ENCODE results near the gene HTT. TPM values are rescaled to one million over a fixed set of nuclear protein-coding genes. Genes with fewer than 3 reads are reported as not detected.

The HTT gene
- polyA plus RNA-seq, 1 donor from 2014 or later: 11.5 TPM

- no peak for TF ChIP-seq EZH2 (IDR thresholded peaks at IDR 0.05; ENCODE audit: borderline replicate concordance, insufficient read depth, low read length, poor library complexity, severe bottlenecking)
- TF ChIP-seq, protein P1, sequence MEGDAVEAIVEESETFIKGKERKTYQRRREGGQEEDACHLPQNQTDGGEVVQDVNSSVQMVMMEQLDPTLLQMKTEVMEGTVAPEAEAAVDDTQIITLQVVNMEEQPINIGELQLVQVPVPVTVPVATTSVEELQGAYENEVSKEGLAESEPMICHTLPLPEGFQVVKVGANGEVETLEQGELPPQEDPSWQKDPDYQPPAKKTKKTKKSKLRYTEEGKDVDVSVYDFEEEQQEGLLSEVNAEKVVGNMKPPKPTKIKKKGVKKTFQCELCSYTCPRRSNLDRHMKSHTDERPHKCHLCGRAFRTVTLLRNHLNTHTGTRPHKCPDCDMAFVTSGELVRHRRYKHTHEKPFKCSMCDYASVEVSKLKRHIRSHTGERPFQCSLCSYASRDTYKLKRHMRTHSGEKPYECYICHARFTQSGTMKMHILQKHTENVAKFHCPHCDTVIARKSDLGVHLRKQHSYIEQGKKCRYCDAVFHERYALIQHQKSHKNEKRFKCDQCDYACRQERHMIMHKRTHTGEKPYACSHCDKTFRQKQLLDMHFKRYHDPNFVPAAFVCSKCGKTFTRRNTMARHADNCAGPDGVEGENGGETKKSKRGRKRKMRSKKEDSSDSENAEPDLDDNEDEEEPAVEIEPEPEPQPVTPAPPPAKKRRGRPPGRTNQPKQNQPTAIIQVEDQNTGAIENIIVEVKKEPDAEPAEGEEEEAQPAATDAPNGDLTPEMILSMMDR (IDR thresholded peaks at IDR 0.05; ENCODE audit: poor library complexity, severe bottlenecking): no peak
- TF ChIP-seq TAF1 (IDR thresholded peaks at IDR 0.05; ENCODE audit: low read depth): no peak
- no peak for TF ChIP-seq POLR2AphosphoS5 (IDR thresholded peaks at IDR 0.05)
- TF ChIP-seq RAD21 (conservative IDR thresholded peaks at IDR 0.05): no peak
Observed at GRCh38 chr4:3115637-3116270, 41.3 kb downstream of the HTT start.

GRCh38 chr4:3116955-3117354, 42.5 kb downstream of the HTT start:
- TF ChIP-seq MXI1 (conservative IDR thresholded peaks at IDR 0.05; ENCODE audit: poor library complexity, severe bottlenecking): no peak

More at GRCh38 chr4:3115637-3116270, 41.3 kb downstream of the HTT start:
- H3K27me3 ChIP-seq (ENCODE audit: insufficient read depth, low read depth, low read length): no peaks in the 10 kb centered on the region
- no peaks in the 10 kb centered on the region for H3K79me2 ChIP-seq (replicated peaks; ENCODE audit: insufficient read depth, low read length)
- H3K9ac ChIP-seq (ENCODE audit: low read length): no peak overlapping the region
- H3F3A ChIP-seq (ENCODE audit: insufficient read depth, low read length, poor library complexity, severe bottlenecking): no peaks in the 10 kb centered on the region
- H2AFZ ChIP-seq (ENCODE audit: low read depth, low read length): no peak overlapping the region
- no peaks in the 10 kb centered on the region for H3K9me2 ChIP-seq (ENCODE audit: insufficient read depth, low read length)
- H3K27ac ChIP-seq (ENCODE audit: low read length): no peak overlapping the region
- H3K9me3 ChIP-seq (ENCODE audit: low read length): no peaks in the 10 kb centered on the region
- H3K4me2 ChIP-seq (ENCODE audit: low read length): no peak overlapping the region
- H3K36me3 ChIP-seq (ENCODE audit: insufficient read depth, low read length): peaks cover 10% of the 10 kb centered on the region
- H3K4me3 ChIP-seq (ENCODE audit: low read length): no peak overlapping the region
- H4K20me1 ChIP-seq (ENCODE audit: insufficient read depth): no peaks in the 10 kb centered on the region

GRCh38 chr4:3118312-3118711, 43.8 kb downstream of the HTT start:
- Histone ChIP-seq H3K27me3 (ENCODE audit: insufficient read depth, low read depth, low read length) (no peaks in the 10 kb centered on the region), H3K27ac (ENCODE audit: low read length) (no peak overlapping the region), H3K36me3 (ENCODE audit: insufficient read depth, low read length) (peaks cover 9% of the 10 kb centered on the region), H3K9ac (ENCODE audit: low read length) (no peak overlapping the region), H3K9me2 (ENCODE audit: insufficient read depth, low read length) (no peaks in the 10 kb centered on the region), H2AFZ (ENCODE audit: low read depth, low read length) (no peak overlapping the region), H3K79me2 (replicated peaks; ENCODE audit: insufficient read depth, low read length) (no peaks in the 10 kb centered on the region), H3K9me3 (ENCODE audit: low read length) (no peaks in the 10 kb centered on the region), H3F3A (ENCODE audit: insufficient read depth, low read length, poor library complexity, severe bottlenecking) (no peaks in the 10 kb centered on the region), H3K4me2 (ENCODE audit: low read length) (no peak overlapping the region), H4K20me1 (ENCODE audit: insufficient read depth) (no peaks in the 10 kb centered on the region), H3K4me3 (ENCODE audit: low read length) (no peak overlapping the region)
- TF ChIP-seq POLR2AphosphoS5 (IDR thresholded peaks at IDR 0.05): no peak
- TF ChIP-seq EZH2 (IDR thresholded peaks at IDR 0.05; ENCODE audit: borderline replicate concordance, insufficient read depth, low read length, poor library complexity, severe bottlenecking): no peak
- TF ChIP-seq EP300 (conservative IDR thresholded peaks at IDR 0.05; ENCODE audit: poor library complexity, severe bottlenecking): no peak
- TF ChIP-seq REST (IDR thresholded peaks at IDR 0.05; ENCODE audit: borderline replicate concordance): no peak
- TF ChIP-seq MXI1 (conservative IDR thresholded peaks at IDR 0.05; ENCODE audit: poor library complexity, severe bottlenecking): no peak

More at GRCh38 chr4:3116955-3117354, 42.5 kb downstream of the HTT start:
- H3K27me3 ChIP-seq (ENCODE audit: insufficient read depth, low read depth, low read length): no peaks in the 10 kb centered on the region
- H3K9ac ChIP-seq (ENCODE audit: low read length): no peak overlapping the region
- no peaks in the 10 kb centered on the region for H3K9me2 ChIP-seq (ENCODE audit: insufficient read depth, low read length)
- H3K79me2 ChIP-seq (replicated peaks; ENCODE audit: insufficient read depth, low read length): no peaks in the 10 kb centered on the region
- H3K36me3 ChIP-seq (ENCODE audit: insufficient read depth, low read length): peaks cover 13% of the 10 kb centered on the region
- H4K20me1 ChIP-seq (ENCODE audit: insufficient read depth): no peaks in the 10 kb centered on the region
- no peak overlapping the region for H2AFZ ChIP-seq (ENCODE audit: low read depth, low read length)
- no peak overlapping the region for H3K27ac ChIP-seq (ENCODE audit: low read length)
- no peaks in the 10 kb centered on the region for H3K9me3 ChIP-seq (ENCODE audit: low read length)
- H3F3A ChIP-seq (ENCODE audit: insufficient read depth, low read length, poor library complexity, severe bottlenecking): no peaks in the 10 kb centered on the region
- H3K4me2 ChIP-seq (ENCODE audit: low read length): no peak overlapping the region
- no peak overlapping the region for H3K4me3 ChIP-seq (ENCODE audit: low read length)
